GM19099 (cell line): Measurements from ENCODE around the gene PYURF.

ENCODE experiments used
- POLR2A ChIP-seq: IDR thresholded peaks from 3 replicates; pipeline ENCODE4 v1.6.1; 2011; ENCODE audit warnings: low read depth; ENCODE audit not compliant: insufficient read length; ENCODE audit errors: extremely low read depth

The PYURF gene

GRCh38 chr4:88523325-88524129 is at the start of gene PYURF:
Gene PYURF, minus strand, starts transcription at chr4:88523776. Its CDS starts 76 bp downstream, at chr4:88523700.
- peak; percentile 92 for TF ChIP-seq POLR2A

- TF ChIP-seq POLR2A, result no peak
These were observed 46.4 kb upstream of the PYURF start for GRCh38 chr4:88570001-88570400.

GRCh38 chr4:88567591-88567990 is 44.0 kb upstream of the PYURF start:
- TF ChIP-seq POLR2A, result no peak

- no peak for TF ChIP-seq POLR2A
These were observed 26.2 kb upstream of the PYURF start for GRCh38 chr4:88549815-88550214.

- no peak for TF ChIP-seq POLR2A
These were observed 14.1 kb upstream of the PYURF start for GRCh38 chr4:88537709-88538108.

- no peak for TF ChIP-seq POLR2A
These were observed 11.6 kb upstream of the PYURF start for GRCh38 chr4:88535090-88535755.

GRCh38 chr4:88533937-88534750 is 10.6 kb upstream of the PYURF start:
- no peak for TF ChIP-seq POLR2A

- TF ChIP-seq POLR2A, result no peak
These were observed 9.7 kb upstream of the PYURF start for GRCh38 chr4:88533088-88533790.

- no peak for TF ChIP-seq POLR2A
These were observed 8.0 kb upstream of the PYURF start for GRCh38 chr4:88531549-88531948.

- TF ChIP-seq POLR2A, result no peak
These were observed 5.3 kb upstream of the PYURF start for GRCh38 chr4:88528861-88529260.

- no peak for TF ChIP-seq POLR2A
These were observed 4.2 kb upstream of the PYURF start for GRCh38 chr4:88527787-88528186.

- TF ChIP-seq POLR2A, result no peak
These were observed 2.7 kb upstream of the PYURF start for GRCh38 chr4:88526221-88526815.

- TF ChIP-seq POLR2A, result no peak
These were observed 595 bp upstream of the PYURF start for GRCh38 chr4:88524171-88524570.

GRCh38 chr4:88522702-88523324 is 763 bp downstream of the PYURF start:
- TF ChIP-seq POLR2A, result no peak
